Middle frontal gyrus (tissue), 1 donor: Measurements from ENCODE around the gene SENP3.

Experiments used
- DNase-seq: peaks from one replicate; pipeline ENCODE4 v3.0.0-alpha.2; 2015; ENCODE audit warnings: low spot score; ENCODE audit errors: extremely low spot score

Gene SENP3

GRCh38 chr17:7575959-7576358, 14.2 kb downstream of the SENP3 start:
- no peak for DNase-seq

DNA sequence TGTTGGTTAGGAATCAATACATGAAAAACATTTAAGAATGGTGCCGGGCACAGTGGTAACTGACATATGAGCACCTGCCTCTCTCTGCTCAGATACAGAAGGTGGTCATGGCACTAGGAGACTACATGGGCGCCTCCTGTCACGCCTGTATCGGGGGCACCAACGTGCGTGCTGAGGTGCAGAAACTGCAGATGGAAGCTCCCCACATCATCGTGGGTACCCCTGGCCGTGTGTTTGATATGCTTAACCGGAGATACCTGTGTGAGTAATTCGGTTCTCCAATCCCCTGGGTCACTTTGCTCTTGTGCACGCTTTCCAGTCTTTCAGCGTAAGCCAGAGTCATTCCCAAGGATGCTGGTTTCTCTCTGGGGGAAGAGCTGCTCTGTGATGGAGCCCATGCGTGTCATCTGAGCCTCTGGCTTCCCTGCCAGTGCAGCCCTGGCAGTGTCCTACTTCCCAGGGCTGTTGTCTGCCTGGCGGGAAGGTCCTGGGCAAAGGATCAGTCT, 14.8 kb downstream of the SENP3 start:
- no peak for DNase-seq

- DNase-seq = no peak
Measured at GRCh38 chr17:7577327-7578199, 15.8 kb downstream of the SENP3 start.

DNA sequence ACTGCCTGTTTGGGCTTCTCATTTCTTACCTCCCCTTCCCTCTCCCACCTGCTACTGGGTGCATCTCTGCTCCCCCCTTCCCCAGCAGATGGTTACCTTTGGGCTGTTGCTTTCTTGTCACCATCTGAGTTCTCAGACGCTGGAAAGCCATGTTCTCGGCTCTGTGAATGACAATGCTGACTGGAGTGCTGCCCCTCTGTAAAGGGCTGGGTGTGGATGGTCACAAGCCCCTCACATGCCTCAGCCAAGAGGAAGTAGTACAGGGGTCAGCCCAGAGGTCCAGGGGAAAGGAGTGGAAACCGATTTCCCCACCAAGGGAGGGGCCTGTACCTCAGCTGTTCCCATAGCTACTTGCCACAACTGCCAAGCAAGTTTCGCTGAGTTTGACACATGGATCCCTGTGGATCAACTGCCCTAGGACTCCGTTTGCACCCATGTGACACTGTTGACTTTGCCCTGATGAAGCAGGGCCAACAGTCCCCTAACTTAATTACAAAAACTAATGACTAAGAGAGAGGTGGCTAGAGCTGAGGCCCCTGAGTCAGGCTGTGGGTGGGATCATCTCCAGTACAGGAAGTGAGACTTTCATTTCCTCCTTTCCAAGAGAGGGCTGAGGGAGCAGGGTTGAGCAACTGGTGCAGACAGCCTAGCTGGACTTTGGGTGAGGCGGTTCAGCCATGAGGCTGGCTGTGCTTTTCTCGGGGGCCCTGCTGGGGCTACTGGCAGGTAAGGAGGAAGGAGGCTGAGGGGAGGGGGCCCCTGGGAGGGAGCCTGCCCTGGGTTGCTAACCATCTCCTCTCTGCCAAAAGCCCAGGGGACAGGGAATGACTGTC, 17.5 kb downstream of the SENP3 start, which contains the start of gene CD68:
Gene CD68, plus strand, starts transcription at position 638 of the 833 bp plus-strand sequence. Its CDS starts 40 bp downstream, at position 678.
- no peak for DNase-seq

DNA sequence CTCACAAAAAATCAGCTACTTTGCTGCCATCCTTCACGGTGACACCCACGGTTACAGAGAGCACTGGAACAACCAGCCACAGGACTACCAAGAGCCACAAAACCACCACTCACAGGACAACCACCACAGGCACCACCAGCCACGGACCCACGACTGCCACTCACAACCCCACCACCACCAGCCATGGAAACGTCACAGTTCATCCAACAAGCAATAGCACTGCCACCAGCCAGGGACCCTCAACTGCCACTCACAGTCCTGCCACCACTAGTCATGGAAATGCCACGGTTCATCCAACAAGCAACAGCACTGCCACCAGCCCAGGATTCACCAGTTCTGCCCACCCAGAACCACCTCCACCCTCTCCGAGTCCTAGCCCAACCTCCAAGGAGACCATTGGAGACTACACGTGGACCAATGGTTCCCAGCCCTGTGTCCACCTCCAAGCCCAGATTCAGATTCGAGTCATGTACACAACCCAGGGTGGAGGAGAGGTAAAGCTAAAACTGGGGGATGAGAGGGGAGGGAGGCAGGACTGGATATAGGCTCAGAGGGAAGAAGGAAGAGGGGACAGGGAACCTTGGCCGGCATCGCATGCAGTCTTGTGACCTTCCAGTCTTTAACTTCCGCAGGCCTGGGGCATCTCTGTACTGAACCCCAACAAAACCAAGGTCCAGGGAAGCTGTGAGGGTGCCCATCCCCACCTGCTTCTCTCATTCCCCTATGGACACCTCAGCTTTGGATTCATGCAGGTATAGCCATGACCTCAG, 18.3 kb downstream of the SENP3 start:
- no peak for DNase-seq

GRCh38 chr17:7580604-7581575, 19.2 kb downstream of the SENP3 start:
- no peak for DNase-seq

DNA sequence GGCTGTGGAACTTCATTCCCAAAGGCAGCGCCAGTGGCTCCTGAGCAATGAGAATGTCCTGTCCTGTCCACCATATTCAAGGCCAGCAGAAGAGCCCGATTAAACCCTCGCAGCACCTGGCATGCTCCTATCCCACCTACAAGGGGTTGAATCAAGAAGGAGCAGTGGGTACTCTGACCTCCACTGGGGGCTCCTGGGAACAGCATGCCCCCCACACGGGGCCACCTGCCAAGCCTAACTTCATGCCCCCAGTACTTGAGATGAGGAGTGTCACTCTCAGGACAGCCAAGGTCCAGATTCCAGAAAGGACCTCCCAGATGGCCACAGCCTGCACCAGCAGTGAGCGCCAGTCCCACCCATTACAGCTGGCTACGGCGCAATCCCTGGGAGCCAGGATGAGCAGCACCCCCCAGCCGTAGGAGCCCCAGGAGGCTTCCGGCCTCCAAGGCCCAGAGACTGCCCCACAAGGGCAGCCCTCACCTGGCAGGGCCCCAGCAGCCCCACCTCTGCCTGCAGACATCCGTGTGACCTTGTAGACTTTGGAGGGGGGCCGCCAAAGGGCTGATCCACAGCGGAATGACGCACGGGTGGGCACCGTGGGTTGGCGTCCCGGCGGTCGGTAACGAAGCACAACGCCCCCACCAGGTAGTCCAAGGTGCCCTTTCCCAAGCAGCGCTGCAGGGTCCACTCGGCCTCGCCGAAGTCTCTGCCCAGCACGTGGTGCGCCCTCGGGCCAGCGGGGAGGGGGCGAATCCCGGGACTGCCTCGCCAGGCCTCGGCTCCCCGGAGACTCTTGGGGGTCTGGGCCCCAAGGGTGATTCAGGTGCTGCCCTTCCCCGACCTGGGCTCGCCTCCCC, 20.9 kb downstream of the SENP3 start:
- DNase-seq = no peak

DNA sequence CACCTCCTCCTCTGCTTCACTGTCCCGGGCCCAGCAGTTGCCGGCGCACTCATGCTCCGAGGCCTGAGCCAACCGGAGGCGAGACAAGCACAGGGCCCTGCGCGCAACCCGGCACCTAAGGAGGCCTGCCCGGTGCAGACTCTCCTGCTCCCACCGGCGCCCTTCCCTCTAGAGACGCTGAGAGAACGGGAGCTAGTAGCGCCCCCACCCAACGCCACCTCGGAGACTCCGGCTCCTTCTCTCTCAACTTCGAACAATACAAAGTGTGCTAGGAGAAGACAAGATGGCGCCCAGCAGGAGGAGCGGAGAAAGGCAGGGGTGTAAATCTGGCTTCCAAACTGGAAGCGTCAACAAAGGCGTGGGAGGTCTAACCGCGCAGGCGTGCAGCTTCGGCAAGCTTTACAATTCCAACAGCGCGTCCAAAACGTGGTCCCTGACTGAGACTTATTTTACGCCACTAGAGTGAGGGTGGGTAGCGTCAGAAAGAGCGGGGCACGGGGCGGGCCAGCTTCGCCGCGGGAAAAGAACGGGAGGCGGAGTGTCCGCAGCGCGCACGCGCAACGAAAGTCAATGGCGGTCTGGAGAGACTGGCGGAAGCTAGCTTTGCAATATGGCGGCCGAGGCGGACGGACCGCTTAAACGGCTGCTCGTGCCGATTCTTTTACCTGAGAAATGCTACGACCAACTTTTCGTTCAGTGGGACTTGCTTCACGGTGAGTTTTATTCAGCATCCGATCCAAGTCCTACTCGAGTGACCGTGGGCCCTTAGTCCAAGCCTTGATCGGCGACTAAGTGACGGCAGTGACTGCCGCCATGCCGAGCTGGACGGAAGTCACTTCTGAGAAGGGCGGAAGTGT, 21.8 kb downstream of the SENP3 start, which contains the start of gene MPDU1:
Gene MPDU1, plus strand, starts transcription at position 600 of the 857 bp plus-strand sequence. Its CDS starts 11 bp downstream, at position 611.
- DNase-seq = peak; percentile 90

DNA sequence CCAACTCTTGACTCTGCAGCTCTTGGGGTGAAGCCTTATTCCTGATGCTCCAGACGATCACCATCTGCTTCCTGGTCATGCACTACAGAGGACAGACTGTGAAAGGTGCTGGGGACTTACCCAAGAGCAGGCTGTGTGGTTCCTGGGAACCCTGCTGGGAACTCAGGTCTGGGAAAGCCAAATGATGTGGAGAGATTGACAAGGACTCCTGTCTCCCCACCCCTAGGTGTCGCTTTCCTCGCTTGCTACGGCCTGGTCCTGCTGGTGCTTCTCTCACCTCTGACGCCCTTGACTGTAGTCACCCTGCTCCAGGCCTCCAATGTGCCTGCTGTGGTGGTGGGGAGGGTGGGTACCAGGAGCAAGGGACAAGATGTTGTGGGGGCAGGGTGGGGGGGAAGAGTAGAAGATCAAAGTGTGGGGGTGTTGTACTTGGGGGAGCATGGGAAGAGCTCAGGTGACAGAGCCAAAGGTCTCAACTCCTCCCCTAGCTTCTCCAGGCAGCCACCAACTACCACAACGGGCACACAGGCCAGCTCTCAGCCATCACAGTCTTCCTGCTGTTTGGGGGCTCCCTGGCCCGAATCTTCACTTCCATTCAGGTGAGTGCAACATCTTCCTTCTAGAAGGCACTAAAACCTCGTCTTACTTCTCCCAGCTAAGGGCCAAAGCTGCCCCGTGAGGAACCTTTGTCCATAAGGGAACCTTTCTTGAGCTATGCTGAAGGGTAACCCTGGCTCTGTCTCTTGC, 25.1 kb downstream of the SENP3 start:
- no peak for DNase-seq

GRCh38 chr17:7587420-7588151, 25.9 kb downstream of the SENP3 start:
- DNase-seq = no peak

DNA sequence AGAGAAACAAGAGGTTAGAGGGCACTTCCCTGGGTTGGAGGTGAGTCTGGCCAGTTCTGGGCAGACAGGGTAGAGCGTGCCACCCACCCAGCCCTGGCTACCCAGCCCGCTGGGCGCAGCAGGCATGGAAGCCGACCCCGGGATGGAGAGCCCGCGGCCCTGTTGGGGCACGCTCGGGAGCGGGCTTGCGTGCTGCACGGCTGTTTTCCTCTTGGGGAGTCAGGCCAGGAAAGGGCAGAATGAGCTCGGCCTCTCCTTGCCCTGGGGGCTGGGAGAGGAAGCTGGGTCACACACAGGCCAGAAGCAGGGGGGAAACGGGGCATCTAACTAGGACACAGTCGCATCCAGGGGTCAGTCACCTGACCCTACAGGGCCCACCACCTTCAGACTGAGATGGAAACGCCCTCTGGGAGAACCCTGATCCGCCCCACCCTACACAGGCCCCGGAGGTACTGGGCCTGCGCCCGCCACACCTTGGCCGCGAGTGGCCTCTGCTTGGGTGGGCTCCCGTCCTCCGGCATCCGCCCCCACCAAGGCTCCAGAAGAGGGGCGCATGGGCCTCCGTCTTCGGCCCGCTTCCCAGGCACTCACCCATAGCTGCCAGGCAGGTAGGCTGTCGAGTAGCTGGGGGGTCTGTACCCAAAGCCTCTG, 27.0 kb downstream of the SENP3 start:
- DNase-seq = no peak

GRCh38 chr17:7589204-7589868, 27.6 kb downstream of the SENP3 start:
- peak; percentile 80 for DNase-seq

DNA sequence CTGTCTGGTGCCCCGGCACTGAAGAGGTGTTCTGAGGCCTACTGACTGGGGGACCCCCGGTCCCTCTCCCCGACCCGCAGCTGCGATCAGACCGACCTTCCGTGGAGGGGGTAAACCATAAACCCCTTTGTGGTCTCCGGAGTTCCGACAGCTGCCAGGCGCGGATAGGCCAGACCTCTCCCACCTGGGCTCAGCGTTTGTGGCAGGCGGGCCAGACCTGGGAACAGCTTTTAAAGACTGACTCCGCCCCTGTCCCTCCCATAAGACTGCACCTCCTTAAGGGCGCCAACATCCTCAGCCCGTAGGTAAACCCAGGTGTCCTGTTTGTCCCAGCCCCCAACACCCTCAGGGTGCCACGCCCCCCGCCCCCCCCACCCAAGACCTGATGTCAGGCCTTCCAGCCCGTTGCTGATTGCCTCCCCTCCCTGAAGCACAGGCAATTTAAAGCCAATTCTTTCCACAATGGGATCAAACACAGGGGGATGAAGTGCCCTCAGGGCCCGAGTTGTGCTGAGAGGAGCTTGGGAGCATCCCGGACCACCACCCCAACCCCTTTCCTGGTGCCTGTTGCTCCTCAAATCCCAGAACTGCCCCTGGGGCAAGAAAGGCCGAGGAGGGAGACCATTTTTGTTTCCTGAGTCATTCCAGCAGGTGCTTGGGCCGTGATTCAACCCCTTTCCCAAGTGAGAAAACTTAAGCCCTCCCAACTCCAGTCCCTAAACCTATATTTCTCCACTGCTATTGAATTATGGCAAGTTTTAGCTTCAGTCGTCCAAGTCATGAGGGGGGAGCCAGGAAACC, 28.4 kb downstream of the SENP3 start, which contains the start of gene SOX15:
Gene SOX15, minus strand, starts transcription at position 204 of the 801 bp plus-strand sequence. CDS start 418 bp downstream, outside the sequence.
- no peak for DNase-seq

DNA sequence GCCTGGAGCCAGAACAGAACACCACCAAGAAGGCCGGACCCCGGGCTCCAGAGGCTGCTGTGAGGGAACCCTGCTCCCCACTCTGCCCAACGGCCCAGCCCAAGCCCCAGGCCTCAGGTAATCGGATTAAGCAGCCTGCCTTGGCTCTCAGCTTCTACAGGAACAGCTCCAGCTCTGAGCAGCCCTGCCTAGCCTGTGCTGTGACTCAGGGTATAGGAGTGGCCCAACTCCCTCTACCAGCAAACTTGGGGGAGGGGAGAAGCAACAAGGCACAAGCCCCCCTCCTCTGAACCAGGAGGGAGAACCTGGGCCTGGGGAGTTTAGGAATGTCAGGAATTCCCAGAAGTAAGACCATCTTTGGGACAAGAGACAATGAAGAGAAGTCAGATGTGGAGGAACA, 29.0 kb downstream of the SENP3 start:
- DNase-seq = no peak

GRCh38 chr17:7591596-7591995, 29.9 kb downstream of the SENP3 start:
- no peak for DNase-seq
